Measurements from ENCODE around the gene CELF4.

Gene CELF4

GRCh38 chr18:37230768-37231167, 334.8 kb downstream of the CELF4 start:
- no peak overlapping the region for H3K4me2 ChIP-seq (ENCODE audit: low read depth, low read length, poor library complexity, severe bottlenecking)
- H4K20me1 ChIP-seq (ENCODE audit: low read depth, low read length), result no peaks in the 10 kb centered on the region
- H3F3A ChIP-seq (ENCODE audit: insufficient read depth), result no peaks in the 10 kb centered on the region
- no peaks in the 10 kb centered on the region for H3K9me2 ChIP-seq (replicated peaks; ENCODE audit: insufficient read depth, low read length)
- H3K27ac ChIP-seq (ENCODE audit: low read depth, low read length), result no peak overlapping the region
- TF ChIP-seq CTCF (IDR thresholded peaks at IDR 0.05; ENCODE audit: insufficient read depth, low read length, poor library complexity, severe bottlenecking) (no peak), EZH2phosphoT487 (conservative IDR thresholded peaks at IDR 0.05; ENCODE audit: low read length) (no peak)
- H3K79me2 ChIP-seq (ENCODE audit: insufficient read depth, low read length), result no peaks in the 10 kb centered on the region
- no peak overlapping the region for H3K4me3 ChIP-seq (ENCODE audit: insufficient read depth, low read length, poor library complexity, severe bottlenecking)
- H3K9me3 ChIP-seq (ENCODE audit: insufficient read depth, low read length), result no peaks in the 10 kb centered on the region
- H3K9ac ChIP-seq (ENCODE audit: low read length), result no peak overlapping the region
- no peaks in the 10 kb centered on the region for H3K36me3 ChIP-seq (ENCODE audit: low read length)
- no peak overlapping the region for H2AFZ ChIP-seq (ENCODE audit: low read depth, low read length, severe bottlenecking)
- H3K27me3 ChIP-seq (ENCODE audit: low read length), result no peaks in the 10 kb centered on the region

GRCh38 chr18:37225279-37225678, 340.3 kb downstream of the CELF4 start:
- H3K4me2 ChIP-seq (ENCODE audit: low read depth, low read length, poor library complexity, severe bottlenecking), result no peak overlapping the region
- H3K36me3 ChIP-seq (ENCODE audit: low read length), result no peaks in the 10 kb centered on the region

GRCh38 chr18:37222999-37223378, 342.6 kb downstream of the CELF4 start:
- Histone ChIP-seq H3F3A (ENCODE audit: insufficient read depth) (no peaks in the 10 kb centered on the region), H3K4me2 (ENCODE audit: low read depth, low read length, poor library complexity, severe bottlenecking) (no peak overlapping the region), H3K27me3 (ENCODE audit: low read length) (no peaks in the 10 kb centered on the region), H2AFZ (ENCODE audit: low read depth, low read length, severe bottlenecking) (no peak overlapping the region), H3K9me3 (ENCODE audit: insufficient read depth, low read length) (no peaks in the 10 kb centered on the region), H3K27ac (ENCODE audit: low read depth, low read length) (no peak overlapping the region), H3K9me2 (replicated peaks; ENCODE audit: insufficient read depth, low read length) (no peaks in the 10 kb centered on the region), H3K36me3 (ENCODE audit: low read length) (no peaks in the 10 kb centered on the region), H3K4me3 (ENCODE audit: insufficient read depth, low read length, poor library complexity, severe bottlenecking) (no peak overlapping the region), H3K9ac (ENCODE audit: low read length) (no peak overlapping the region), H4K20me1 (ENCODE audit: low read depth, low read length) (no peaks in the 10 kb centered on the region), H3K79me2 (ENCODE audit: insufficient read depth, low read length) (no peaks in the 10 kb centered on the region)
- TF ChIP-seq CTCF (IDR thresholded peaks at IDR 0.05; ENCODE audit: insufficient read depth, low read length, poor library complexity, severe bottlenecking) (no peak), EZH2phosphoT487 (conservative IDR thresholded peaks at IDR 0.05; ENCODE audit: low read length) (no peak)

More at GRCh38 chr18:37225279-37225678, 340.3 kb downstream of the CELF4 start:
- Histone ChIP-seq H3K79me2 (ENCODE audit: insufficient read depth, low read length) (no peaks in the 10 kb centered on the region), H3K27me3 (ENCODE audit: low read length) (no peaks in the 10 kb centered on the region), H3K4me3 (ENCODE audit: insufficient read depth, low read length, poor library complexity, severe bottlenecking) (no peak overlapping the region), H3K9me2 (replicated peaks; ENCODE audit: insufficient read depth, low read length) (no peaks in the 10 kb centered on the region), H3F3A (ENCODE audit: insufficient read depth) (no peaks in the 10 kb centered on the region), H3K9ac (ENCODE audit: low read length) (no peak overlapping the region), H3K27ac (ENCODE audit: low read depth, low read length) (no peak overlapping the region), H3K9me3 (ENCODE audit: insufficient read depth, low read length) (no peaks in the 10 kb centered on the region), H4K20me1 (ENCODE audit: low read depth, low read length) (no peaks in the 10 kb centered on the region), H2AFZ (ENCODE audit: low read depth, low read length, severe bottlenecking) (no peak overlapping the region)
- TF ChIP-seq CTCF (IDR thresholded peaks at IDR 0.05; ENCODE audit: insufficient read depth, low read length, poor library complexity, severe bottlenecking), result no peak
- TF ChIP-seq EZH2phosphoT487 (conservative IDR thresholded peaks at IDR 0.05; ENCODE audit: low read length), result no peak
